Transverse colon (tissue), 4 donors: ENCODE measurements around the gene RBM38. TPM values are rescaled to one million over a fixed set of nuclear protein-coding genes. Genes with fewer than 3 reads are reported as not detected.

ENCODE experiments used
- DNase-seq: peaks from one replicate; pipeline ENCODE4 v3.0.0-alpha.2; 2019
- H3K27ac ChIP-seq, 4 donors: fragments of 200-600 bp; sonication (generic); 2 replicates each; pipeline ENCODE4 v1.5.1; 2016 to 2018; ENCODE audit warnings: inconsistent platforms in 4 of 4
- H3K27me3 ChIP-seq: fragments of 200-600 bp; sonication (generic); 2 replicates; pipeline ENCODE4 v1.5.1; 2017; ENCODE audit warnings: inconsistent platforms
- H3K36me3 ChIP-seq, 4 donors: fragments of 200-600 bp; sonication (generic); 2 replicates each; pipeline ENCODE4 v1.5.1; 2017 to 2019; ENCODE audit warnings: inconsistent platforms in 4 of 4
- H3K4me1 ChIP-seq, 4 donors: fragments of 200-600 bp; sonication (generic); 2 replicates each; pipeline ENCODE4 v1.5.1; 2017 to 2020; ENCODE audit warnings: inconsistent platforms in 4 of 4
- H3K4me3 ChIP-seq, 4 donors: fragments of 200-600 bp; sonication (generic); 1 replicate in 1 of 4; 2 replicates in 3 of 4; pipeline versions ENCODE4 v1.5.1 to v1.6.1; 2017 to 2019; ENCODE audit warnings: inconsistent platforms in 4 of 4
- H3K9me3 ChIP-seq, 2 donors: fragments of 200-600 bp; sonication (generic); 2 replicates each; pipeline ENCODE4 v1.5.1; 2017 to 2019; ENCODE audit warnings: inconsistent platforms in 2 of 2
- EP300 ChIP-seq: sonication (generic); formaldehyde crosslinking; IDR thresholded peaks from one replicate; pipeline ENCODE4 v1.6.1; 2017; ENCODE audit warnings: antibody characterized with exemption, low read depth
- POLR2A ChIP-seq: fragments of 450-650 bp; IDR thresholded peaks from one replicate; pipeline ENCODE4 v1.6.1; 2016; ENCODE audit warnings: antibody characterized with exemption, mild to moderate bottlenecking, moderate library complexity
- POLR2AphosphoS5 ChIP-seq, 3 donors: sonication (generic); formaldehyde crosslinking; IDR thresholded peaks; one replicate each; pipeline ENCODE4 v1.6.1; 2016; ENCODE audit warnings: antibody characterized with exemption in 3 of 3
- WGBS, 2 donors: methylation state at CpG; one replicate each; pipeline ENCODE4 v1.1.5; 2018; ENCODE audit warnings: low coverage in 1 of 2; 5-methylcytosine and 5-hydroxymethylcytosine counted together
- in situ Hi-C, 4 donors: fragments of 200-750 bp; cut with MboI; loops; one replicate each; pipeline versions ENCODE4 v1.15.0 to v1.15.1; 2017; ENCODE audit warnings: low sequenced_read_pairs in 3 of 4, low pct_ligation_motif_present in 1 of 4, low pct_unique_long_range_greater_than_20kb in 1 of 4
- intact Hi-C: fragments of 100-400 bp; cut with DNase I; formaldehyde crosslinking; loops from one replicate; pipeline ENCODE4 v1.15.1; 2023; ENCODE audit warnings: low total_unique reads
- total RNA-seq, 4 donors: library from RNA; depleted of rRNA; stranded (reverse); fragments of >200 nt; gene quantifications; one replicate each; pipeline ENCODE4 v1.1.0, GENCODE V29; 2016
- TF ChIP-seq, protein P1 (sequence below), 5 experiments: fragments of 200-600 bp in 3 of 5; fragments of 450-650 bp in 2 of 5; sonication (generic) in 3 of 5; IDR thresholded peaks; 1 replicate in 2 of 5; 2 replicates in 3 of 5; pipeline ENCODE4 v1.5.1; 2016 to 2017; ENCODE audit warnings: antibody characterized with exemption in 5 of 5, inconsistent platforms in 3 of 5, mild to moderate bottlenecking in 2 of 5, moderate library complexity in 1 of 5

The RBM38 gene
- total RNA-seq, 4 donors from 2014 or later: 26.5 to 37.4 (median 30.4) TPM

DNA sequence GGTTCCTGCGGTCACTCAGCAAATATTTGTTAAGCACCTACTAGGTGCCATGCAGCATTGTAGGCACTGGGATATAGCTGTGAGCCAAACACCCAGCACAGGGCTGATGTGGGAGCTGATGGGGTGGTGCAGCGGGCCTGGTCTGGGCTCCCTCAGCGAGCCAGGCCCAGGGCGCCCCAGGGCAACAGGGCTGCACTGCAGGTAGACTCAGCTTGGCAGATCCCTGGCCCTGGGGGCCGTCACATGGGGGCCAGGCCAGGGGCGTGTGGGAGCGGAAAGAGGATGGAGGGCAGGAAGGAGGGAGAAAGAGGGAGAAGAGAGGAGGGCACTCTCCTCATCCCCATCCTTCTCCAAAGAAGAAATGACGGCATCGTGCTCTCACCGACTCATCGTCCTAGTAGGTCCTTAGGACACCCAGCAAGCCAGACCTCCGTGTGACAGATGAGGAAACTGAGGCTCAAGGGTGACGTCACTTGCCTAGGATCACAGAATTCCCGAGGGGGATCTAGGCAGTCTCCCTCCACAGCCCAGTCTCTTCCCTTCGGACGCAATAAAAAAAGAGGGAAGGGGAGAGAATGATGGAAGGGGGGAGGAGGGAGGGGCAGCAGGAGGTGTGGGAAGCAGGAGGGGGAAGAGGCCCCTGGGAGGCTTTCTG is 53.3 kb downstream of the RBM38 start:
- TF ChIP-seq, protein P1, sequence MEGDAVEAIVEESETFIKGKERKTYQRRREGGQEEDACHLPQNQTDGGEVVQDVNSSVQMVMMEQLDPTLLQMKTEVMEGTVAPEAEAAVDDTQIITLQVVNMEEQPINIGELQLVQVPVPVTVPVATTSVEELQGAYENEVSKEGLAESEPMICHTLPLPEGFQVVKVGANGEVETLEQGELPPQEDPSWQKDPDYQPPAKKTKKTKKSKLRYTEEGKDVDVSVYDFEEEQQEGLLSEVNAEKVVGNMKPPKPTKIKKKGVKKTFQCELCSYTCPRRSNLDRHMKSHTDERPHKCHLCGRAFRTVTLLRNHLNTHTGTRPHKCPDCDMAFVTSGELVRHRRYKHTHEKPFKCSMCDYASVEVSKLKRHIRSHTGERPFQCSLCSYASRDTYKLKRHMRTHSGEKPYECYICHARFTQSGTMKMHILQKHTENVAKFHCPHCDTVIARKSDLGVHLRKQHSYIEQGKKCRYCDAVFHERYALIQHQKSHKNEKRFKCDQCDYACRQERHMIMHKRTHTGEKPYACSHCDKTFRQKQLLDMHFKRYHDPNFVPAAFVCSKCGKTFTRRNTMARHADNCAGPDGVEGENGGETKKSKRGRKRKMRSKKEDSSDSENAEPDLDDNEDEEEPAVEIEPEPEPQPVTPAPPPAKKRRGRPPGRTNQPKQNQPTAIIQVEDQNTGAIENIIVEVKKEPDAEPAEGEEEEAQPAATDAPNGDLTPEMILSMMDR (IDR thresholded peaks at IDR 0.05): no peak
- TF ChIP-seq POLR2A (no peak), EP300 (no peak), POLR2AphosphoS5 (IDR thresholded peaks at IDR 0.05) (no peak)
- in situ Hi-C loops (no loop called here), intact Hi-C loops (loop anchor here (2.0 to 5.0 kb wide), 2 partner anchors 20 to 47 kb away; no protein-coding TSS in a partner anchor)
- no peak overlapping the region for H3K4me3 ChIP-seq
- H3K27me3 ChIP-seq: no peaks in the 10 kb centered on the region
- H3K4me1 ChIP-seq: peaks cover 14 to 25% (median 21%) of the 10 kb centered on the region in 4 donors
- no peak for DNase-seq
- no peaks in the 10 kb centered on the region for H3K36me3 ChIP-seq
- H3K27ac ChIP-seq: peak overlapping the region; percentile 78 to 86 (median 85)
- WGBS, 2 donors: 77% methylated on average over 16 of the region's 16 CpGs; no CpG with 5 or more reads in 1 of the 2 donors
- no peaks in the 10 kb centered on the region for H3K9me3 ChIP-seq

- H3K4me3 ChIP-seq: no peak overlapping the region
- H3K4me1 ChIP-seq: peaks cover 15 to 25% (median 17%) of the 10 kb centered on the region in 4 donors
- in situ Hi-C loops: no loop called here
- intact Hi-C loops: loop anchor here (2.0 kb wide), 1 partner anchor 20 kb away; no protein-coding TSS in a partner anchor
- H3K27me3 ChIP-seq: no peaks in the 10 kb centered on the region
- no peaks in the 10 kb centered on the region for H3K36me3 ChIP-seq
- peak; percentile 50 for DNase-seq
- 51 to 66% methylated on average over 4 to 10 of the region's 10 CpGs for WGBS, 2 donors
- H3K27ac ChIP-seq: peak overlapping the region; percentile 78 to 86 (median 85)
- H3K9me3 ChIP-seq: no peaks in the 10 kb centered on the region
- peak; percentile 84 for TF ChIP-seq EP300
- TF ChIP-seq, protein P1 (IDR thresholded peaks at IDR 0.05): no peak
- TF ChIP-seq POLR2A: no peak
- peak; percentile 73 to 79 (median 76) for TF ChIP-seq POLR2AphosphoS5 (IDR thresholded peaks at IDR 0.05)
Measured at GRCh38 chr20:57445298-57445697, 54.1 kb downstream of the RBM38 start.

DNA sequence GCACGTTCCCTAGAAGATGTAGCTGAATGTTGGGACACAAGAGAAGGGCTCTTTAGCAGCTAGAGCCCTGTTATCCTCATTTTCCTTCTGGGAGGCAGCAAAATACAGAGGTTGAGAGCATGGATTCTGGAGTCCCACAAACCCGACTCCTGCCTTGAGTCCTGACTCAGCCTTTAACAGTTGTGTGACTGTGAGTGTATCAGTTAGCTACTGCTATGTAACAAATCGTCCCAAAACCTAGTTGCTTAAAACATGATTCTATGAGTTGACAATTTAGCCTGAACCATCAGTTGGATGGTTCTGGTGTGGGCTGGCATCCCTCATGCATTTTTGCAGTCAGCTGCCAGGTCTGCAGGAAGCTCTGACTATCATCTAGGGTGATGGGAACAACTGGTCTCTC is 54.6 kb downstream of the RBM38 start:
- TF ChIP-seq EP300: no peak
- TF ChIP-seq, protein P1 (IDR thresholded peaks at IDR 0.05): no peak
- no peak for TF ChIP-seq POLR2AphosphoS5 (IDR thresholded peaks at IDR 0.05)
- TF ChIP-seq POLR2A: no peak
- Histone ChIP-seq H3K27me3 (no peaks in the 10 kb centered on the region), H3K9me3 (no peaks in the 10 kb centered on the region), H3K4me3 (no peak overlapping the region), H3K36me3 (no peaks in the 10 kb centered on the region), H3K4me1 (peaks cover 12 to 25% (median 17%) of the 10 kb centered on the region in 4 donors), H3K27ac (peak overlapping the region; percentile 28 to 86 (median 64))
- 86 to 88% methylated on average over 1 to 3 of the region's 3 CpGs for WGBS, 2 donors
- in situ Hi-C loops (no loop called here), intact Hi-C loops (loop anchor here (2.0 kb wide), 1 partner anchor 19 kb away; no protein-coding TSS in a partner anchor)
- no peak for DNase-seq

GRCh38 chr20:57448764-57449354 is 57.7 kb downstream of the RBM38 start:
- H3K27ac ChIP-seq: no peak overlapping the region
- no peak overlapping the region for H3K4me3 ChIP-seq
- in situ Hi-C loops: no loop called here
- DNase-seq: no peak
- no peaks in the 10 kb centered on the region for H3K36me3 ChIP-seq
- no peaks in the 10 kb centered on the region for H3K9me3 ChIP-seq
- TF ChIP-seq POLR2AphosphoS5 (IDR thresholded peaks at IDR 0.05): no peak
- TF ChIP-seq, protein P1 (IDR thresholded peaks at IDR 0.05): no peak
- intact Hi-C loops: no loop called here
- H3K4me1 ChIP-seq: peaks cover 4 to 31% (median 15%) of the 10 kb centered on the region in 4 donors
- no peaks in the 10 kb centered on the region for H3K27me3 ChIP-seq
- 98 to 100% methylated on average over 1 to 9 of the region's 9 CpGs for WGBS, 2 donors
